Pancreas (tissue), 10 donors: ENCODE results near the gene RANBP3. TPM values are rescaled to one million over a fixed set of nuclear protein-coding genes. Genes with fewer than 3 reads are reported as not detected.
A peak's percentile ranks its signal among the peaks of the same experiment; 100 is the strongest.

Experiments used
- ATAC-seq, 4 donors: fragments of 200-7000 bp; cut with Tn5 transposase; one replicate each; pipeline versions ENCODE4 v1.8.0 to v1.9.1; 2020; ENCODE audit warnings: mild to moderate bottlenecking in 4 of 4, moderate library complexity in 4 of 4
- DNase-seq, 6 donors: peaks; one replicate each; pipeline ENCODE4 v3.0.0-alpha.2; 2020
- FAIRE-seq: peaks from 2 replicates; lab custom pipeline; 2012; peaks lifted over from hg19 to GRCh38; lab: Jason Lieb, UNC
- H3K27ac ChIP-seq, 4 donors: fragments of 200-600 bp; sonication (generic); 1 replicate in 3 of 4; 2 replicates in 1 of 4; pipeline versions ENCODE4 v1.5.0 to v1.8.0; 2020
- H3K27me3 ChIP-seq, 4 donors: fragments of 200-600 bp; one replicate each; pipeline ENCODE4 v1.8.0; 2021
- H3K36me3 ChIP-seq, 3 donors: fragments of 200-600 bp; sonication (generic) in 1 of 3; one replicate each; pipeline versions ENCODE4 v1.5.0 to v1.8.0; 2020 to 2021
- H3K4me1 ChIP-seq, 3 donors: fragments of 200-600 bp; one replicate each; pipeline ENCODE4 v1.8.0; 2021
- H3K4me3 ChIP-seq, 4 donors: fragments of 200-600 bp; sonication (generic) in 2 of 4; one replicate each; pipeline versions ENCODE4 v1.5.0 to v1.8.0; 2020 to 2021
- H3K9me3 ChIP-seq, 4 donors: fragments of 200-600 bp; one replicate each; pipeline ENCODE4 v1.8.0; 2021
- WGBS, 2 donors: extraction: QIAGEN DNeasy Blood & Tissue Kit; methylation state at CpG; one replicate each; pipeline ENCODE4 v1.1.7; 2013; 5-methylcytosine and 5-hydroxymethylcytosine counted together
- intact Hi-C, 3 donors: fragments of 100-400 bp; cut with DNase I; formaldehyde crosslinking; loops; one replicate each; pipeline versions ENCODE4 v1.11.1 to v1.14.2; 2022
- polyA plus RNA-seq, 2 donors: library from polyadenylated mRNA; stranded (reverse); fragments of 200-250 nt; gene quantifications; one replicate each; pipeline ENCODE4 v1.2.3, GENCODE V29; 2013
- total RNA-seq, 6 donors: library from RNA; stranded (reverse); fragmentation: NEBNext Ultra II Directional in 4 of 6; extraction: Animal tissue kit (Norgen Biotek cat#: 25700) in 4 of 6; gene quantifications; one replicate each; pipeline versions ENCODE4 v1.2.1 to v1.2.4, GENCODE V29; 2021 to 2023
- TF ChIP-seq, protein P1 (sequence below), 4 donors: fragments of 200-600 bp; sonication (generic) in 3 of 4; IDR thresholded peaks; one replicate each; pipeline versions ENCODE4 v1.5.0 to v1.8.0; 2021; ENCODE audit warnings: antibody characterized with exemption in 4 of 4
- donor health status: healthy with polysubstance abuse.
- donor health status: DM: no; HTN: no; CAD: no; lungs with moderate emphysema.
- donor health status: DM: no; HTN: no; CAD: no.
- donor health status: control.
- donor health status: control.
- donor health status: Bipolar disorder and iron deficiency.
- donor health status: DM: yes; HTN: yes; CAD: no.
- donor health status: DM: no; HTN: no; CAD: no.
- donor health status: DM: no; HTN: no; CAD: no.
- donor health status: DM: yes; HTN: yes; CAD: no.

The RANBP3 gene
- total and polyA plus RNA-seq, 8 donors, result 27.6 to 42.2 (median 34.7) TPM

GRCh38 chr19:5895409-5895808, 82.5 kb downstream of the RANBP3 start:
- Histone ChIP-seq H3K27me3 (no peaks in the 10 kb centered on the region), H3K9me3 (no peaks in the 10 kb centered on the region), H3K4me3 (no peak overlapping the region), H3K27ac (no peak overlapping the region), H3K4me1 (no peaks in the 10 kb centered on the region), H3K36me3 (peaks cover 0 to 16% (median 12%) of the 10 kb centered on the region in 3 donors)
- FAIRE-seq (no peak), ATAC-seq (no peak), DNase-seq (peak in 1 of 6 donors; percentile 65)
- intact Hi-C loops, result loop anchor here in 1 of 3 donors (5.0 kb wide), 1 partner anchor 83 kb away; no protein-coding TSS in a partner anchor
- TF ChIP-seq, protein P1, sequence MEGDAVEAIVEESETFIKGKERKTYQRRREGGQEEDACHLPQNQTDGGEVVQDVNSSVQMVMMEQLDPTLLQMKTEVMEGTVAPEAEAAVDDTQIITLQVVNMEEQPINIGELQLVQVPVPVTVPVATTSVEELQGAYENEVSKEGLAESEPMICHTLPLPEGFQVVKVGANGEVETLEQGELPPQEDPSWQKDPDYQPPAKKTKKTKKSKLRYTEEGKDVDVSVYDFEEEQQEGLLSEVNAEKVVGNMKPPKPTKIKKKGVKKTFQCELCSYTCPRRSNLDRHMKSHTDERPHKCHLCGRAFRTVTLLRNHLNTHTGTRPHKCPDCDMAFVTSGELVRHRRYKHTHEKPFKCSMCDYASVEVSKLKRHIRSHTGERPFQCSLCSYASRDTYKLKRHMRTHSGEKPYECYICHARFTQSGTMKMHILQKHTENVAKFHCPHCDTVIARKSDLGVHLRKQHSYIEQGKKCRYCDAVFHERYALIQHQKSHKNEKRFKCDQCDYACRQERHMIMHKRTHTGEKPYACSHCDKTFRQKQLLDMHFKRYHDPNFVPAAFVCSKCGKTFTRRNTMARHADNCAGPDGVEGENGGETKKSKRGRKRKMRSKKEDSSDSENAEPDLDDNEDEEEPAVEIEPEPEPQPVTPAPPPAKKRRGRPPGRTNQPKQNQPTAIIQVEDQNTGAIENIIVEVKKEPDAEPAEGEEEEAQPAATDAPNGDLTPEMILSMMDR (IDR thresholded peaks at IDR 0.05), result no peak
- 78 to 81% methylated on average over 13 to 15 of the region's 15 CpGs for WGBS, 2 donors

DNA sequence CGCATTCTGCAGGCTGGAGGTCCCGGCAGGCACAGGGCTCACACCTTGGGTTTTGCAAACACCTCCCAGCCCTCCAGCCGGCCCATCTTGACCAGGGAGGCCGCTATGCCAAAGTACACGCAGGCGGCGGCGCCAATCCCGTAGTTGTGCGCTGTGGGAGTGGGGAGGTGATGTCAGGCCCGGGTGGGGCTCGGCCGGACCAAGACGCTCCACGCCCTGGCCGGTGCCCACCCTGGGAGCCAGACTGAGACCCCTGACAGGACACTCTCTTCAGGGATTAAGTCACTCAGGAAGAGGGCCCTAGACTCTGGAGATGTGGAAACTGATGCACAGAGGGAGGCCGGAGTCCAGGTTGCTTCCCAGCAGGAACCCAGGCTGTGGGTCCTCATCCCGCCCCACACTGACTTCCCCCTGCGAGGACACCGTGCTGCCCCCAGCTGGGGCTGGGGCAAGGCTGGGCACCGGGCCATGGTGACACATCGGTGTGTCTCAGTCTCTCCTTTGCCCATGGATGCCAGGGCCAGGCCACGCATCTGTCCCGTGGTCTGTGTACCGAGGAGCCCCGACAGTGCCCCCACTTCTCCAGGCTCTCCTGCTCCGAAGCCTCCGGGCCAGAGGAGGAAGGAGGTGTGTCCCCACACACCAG, 83.1 kb downstream of the RANBP3 start:
- DNase-seq (peak in 1 of 6 donors; percentile 69), FAIRE-seq (no peak), ATAC-seq (no peak)
- Histone ChIP-seq H3K9me3 (no peaks in the 10 kb centered on the region), H3K4me3 (no peak overlapping the region), H3K36me3 (peaks cover 0 to 16% (median 12%) of the 10 kb centered on the region in 3 donors), H3K27me3 (no peaks in the 10 kb centered on the region), H3K27ac (no peak overlapping the region), H3K4me1 (no peaks in the 10 kb centered on the region)
- TF ChIP-seq, protein P1 (IDR thresholded peaks at IDR 0.05), result no peak
- intact Hi-C loops, result loop anchor here in 2 of 3 donors (5.0 kb wide), 2 partner anchors 83 to 88 kb away; partner anchors contain the start of gene NRTN (in 1 of the 2)
- WGBS, 2 donors, result 87 to 88% methylated on average over 28 of the region's 28 CpGs

DNA sequence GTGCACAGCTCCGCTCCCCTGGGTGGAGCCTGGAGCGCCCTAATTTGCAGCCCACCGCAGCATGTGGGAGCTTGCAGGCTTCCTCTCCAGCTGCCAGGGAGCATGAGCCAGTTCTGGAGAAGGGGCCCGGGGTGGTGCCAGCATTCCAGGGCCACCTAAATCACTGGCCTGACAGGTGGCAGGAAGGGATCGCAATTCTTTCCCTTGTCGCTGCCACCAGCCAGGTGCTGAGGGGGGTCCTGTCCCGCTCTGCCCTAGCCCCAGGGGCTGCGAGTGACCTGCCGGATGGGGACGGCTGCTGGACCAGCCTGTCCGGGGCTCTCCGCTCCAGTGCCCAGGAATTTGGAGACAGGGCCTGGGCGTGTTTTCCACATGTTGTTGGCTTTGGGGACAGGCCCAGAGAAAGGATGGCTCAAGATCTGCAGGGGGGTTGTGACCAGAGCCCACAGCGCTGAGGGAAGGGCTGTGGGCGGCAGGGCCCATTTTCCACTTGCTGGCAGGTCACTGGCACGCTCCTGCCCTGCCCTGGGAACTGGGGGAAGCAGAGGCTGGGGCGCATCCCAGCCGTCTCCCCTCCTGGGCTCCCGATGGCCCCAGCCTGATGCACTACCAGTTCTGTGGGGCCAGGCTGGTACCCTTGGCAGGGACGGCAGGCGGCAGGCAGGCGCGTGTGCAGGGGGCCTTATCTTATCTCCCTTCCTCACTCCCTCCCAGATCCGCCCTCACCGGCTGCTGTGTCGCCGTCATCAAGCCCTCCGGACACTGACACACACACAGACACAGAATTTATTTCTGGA, 83.8 kb downstream of the RANBP3 start:
- DNase-seq, result peak in 1 of 6 donors; percentile 65
- Histone ChIP-seq H3K4me1 (no peaks in the 10 kb centered on the region), H3K36me3 (peaks cover 0 to 16% (median 12%) of the 10 kb centered on the region in 3 donors), H3K27me3 (no peaks in the 10 kb centered on the region), H3K27ac (no peak overlapping the region), H3K9me3 (no peaks in the 10 kb centered on the region), H3K4me3 (no peak overlapping the region)
- no peak for ATAC-seq
- no peak for FAIRE-seq
- TF ChIP-seq, protein P1 (IDR thresholded peaks at IDR 0.05), result no peak
- intact Hi-C loops, result loop anchor here in 1 of 3 donors (5.0 kb wide), 1 partner anchor 87 kb away; the partner anchor contains the start of gene NRTN
- WGBS, 2 donors, result 72 to 73% methylated on average over 27 to 28 of the region's 28 CpGs

- Histone ChIP-seq H3K4me3 (no peak overlapping the region), H3K4me1 (no peaks in the 10 kb centered on the region), H3K9me3 (no peaks in the 10 kb centered on the region), H3K27ac (no peak overlapping the region), H3K27me3 (no peaks in the 10 kb centered on the region), H3K36me3 (peaks cover 0 to 16% (median 12%) of the 10 kb centered on the region in 3 donors)
- FAIRE-seq, result no peak
- no peak for ATAC-seq
- intact Hi-C loops, result loop anchor here in 1 of 3 donors (5.0 kb wide), 1 partner anchor 86 kb away; the partner anchor contains the start of gene NRTN
- 69 to 80% methylated on average over 13 of the region's 13 CpGs for WGBS, 2 donors
- TF ChIP-seq, protein P1 (IDR thresholded peaks at IDR 0.05), result no peak
- no peak for DNase-seq
Measured at GRCh38 chr19:5893296-5893903, 84.5 kb downstream of the RANBP3 start.
